Measurements from ENCODE around the gene ZNF740. TPM values are rescaled to one million over a fixed set of nuclear protein-coding genes. Genes with fewer than 3 reads are reported as not detected.

Gene ZNF740
- total and polyA plus RNA-seq, 10 of the 15 experiments (the other 5 are each of a cell fraction or from before 2014, with no cell fraction given), result 1.4 to 33.6 (median 11.3) TPM

DNA sequence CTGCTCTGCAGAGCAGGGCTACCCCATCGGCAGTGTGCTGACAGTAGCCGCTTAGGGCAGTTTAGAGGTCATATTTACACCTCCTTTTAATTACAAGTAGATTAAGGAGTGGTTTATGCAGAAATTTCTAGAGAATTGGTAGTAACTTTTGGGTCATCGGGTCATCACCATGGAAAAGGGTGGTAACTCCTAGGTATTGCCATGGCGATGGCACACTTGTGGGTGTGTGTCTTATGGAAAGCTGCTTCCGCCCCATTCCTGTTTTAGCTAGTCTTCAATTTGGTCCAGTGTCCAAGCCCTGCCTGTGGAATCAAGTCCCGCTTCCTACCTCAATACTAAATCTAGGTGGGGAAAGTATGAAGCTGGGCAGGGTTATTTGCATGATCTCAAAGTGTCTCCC lies 29.5 kb upstream of the ZNF740 start:
- no peak overlapping the region for H3K9ac ChIP-seq (ENCODE audit: control insufficient read depth, insufficient read depth, low read length)
- no TSS peak for BruUV-seq (replicated peaks)

More for the DNA sequence above, 29.5 kb upstream of the ZNF740 start:
- DNase-seq (ENCODE audit: low read depth, low spot score) (no peak), ATAC-seq (no peak), FAIRE-seq (no peak)
- no peaks in the 10 kb centered on the region; the same call in 2 of the 3 replicates for H3K9me3 ChIP-seq (replicated peaks; ENCODE audit: control insufficient read depth, insufficient read depth, low read length)
- H3K27me3 ChIP-seq (replicated peaks in 1 of 2; ENCODE audit: control insufficient read depth in 2 of 2, insufficient read depth in 2 of 2, low read length in 1 of 2), result no peaks in the 10 kb centered on the region
- ChIA-PET SMC1A (ENCODE audit: uncharacterized antibody, unreplicated experiment) (interaction anchor here (0.6 to 1.0 kb wide), 2 partner anchors 22 to 25 kb away, joined by 3 to 4 read pairs; no protein-coding TSS in a partner anchor), POLR2A (no interaction called here), RAD21 (ENCODE audit: unreplicated experiment) (no interaction called here), CTCF (interaction anchor here (0.5 to 1.1 kb wide), 3 partner anchors 139 to 322 kb away, joined by 3 to 5 read pairs (median 3); no protein-coding TSS in a partner anchor)
- 79% methylated on average over 6 of the region's 6 CpGs for WGBS (ENCODE audit: insufficient coverage, insufficient replicate concordance, low lambda C conversion rate, missing lambda C conversion rate)
- H3K79me2 ChIP-seq (ENCODE audit: control insufficient read depth, insufficient read depth, low read length), result no peaks in the 10 kb centered on the region
- no peak overlapping the region for H2AFZ ChIP-seq (ENCODE audit: control insufficient read depth, low read depth, low read length)
- H3K4me1 ChIP-seq (ENCODE audit: control insufficient read depth, insufficient read depth, low read length), result no peaks in the 10 kb centered on the region
- no peaks in the 10 kb centered on the region for H3K36me3 ChIP-seq (ENCODE audit: control insufficient read depth in 2 of 2, insufficient read depth in 2 of 2, low read length in 1 of 2)
- intact Hi-C loops (cut with micrococcal nuclease; ENCODE audit: unreplicated experiment) (no loop called here), in situ Hi-C loops (cut with MboI) (no loop called here)
- H3K27ac ChIP-seq (ENCODE audit: control insufficient read depth, insufficient read depth), result no peak overlapping the region
- TF ChIP-seq MXI1 (IDR thresholded peaks at IDR 0.05; ENCODE audit: low read depth, low read length) (no peak), ZNF274 (IDR thresholded peaks at IDR 0.05; ENCODE audit: insufficient read depth, insufficient read length) (no peak), CBFB (IDR thresholded peaks at IDR 0.05; ENCODE audit: low read depth) (no peak), RB1 (IDR thresholded peaks at IDR 0.05; ENCODE audit: borderline replicate concordance) (no peak), ZNF217 (IDR thresholded peaks at IDR 0.05) (no peak), ZZZ3 (IDR thresholded peaks at IDR 0.05; ENCODE audit: control insufficient read depth, insufficient read length, low read depth) (no peak)
- TF ChIP-seq, protein P1, sequence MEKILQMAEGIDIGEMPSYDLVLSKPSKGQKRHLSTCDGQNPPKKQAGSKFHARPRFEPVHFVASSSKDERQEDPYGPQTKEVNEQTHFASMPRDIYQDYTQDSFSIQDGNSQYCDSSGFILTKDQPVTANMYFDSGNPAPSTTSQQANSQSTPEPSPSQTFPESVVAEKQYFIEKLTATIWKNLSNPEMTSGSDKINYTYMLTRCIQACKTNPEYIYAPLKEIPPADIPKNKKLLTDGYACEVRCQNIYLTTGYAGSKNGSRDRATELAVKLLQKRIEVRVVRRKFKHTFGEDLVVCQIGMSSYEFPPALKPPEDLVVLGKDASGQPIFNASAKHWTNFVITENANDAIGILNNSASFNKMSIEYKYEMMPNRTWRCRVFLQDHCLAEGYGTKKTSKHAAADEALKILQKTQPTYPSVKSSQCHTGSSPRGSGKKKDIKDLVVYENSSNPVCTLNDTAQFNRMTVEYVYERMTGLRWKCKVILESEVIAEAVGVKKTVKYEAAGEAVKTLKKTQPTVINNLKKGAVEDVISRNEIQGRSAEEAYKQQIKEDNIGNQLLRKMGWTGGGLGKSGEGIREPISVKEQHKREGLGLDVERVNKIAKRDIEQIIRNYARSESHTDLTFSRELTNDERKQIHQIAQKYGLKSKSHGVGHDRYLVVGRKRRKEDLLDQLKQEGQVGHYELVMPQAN (conservative IDR thresholded peaks at IDR 0.05), result no peak
- TF ChIP-seq, protein P2, sequence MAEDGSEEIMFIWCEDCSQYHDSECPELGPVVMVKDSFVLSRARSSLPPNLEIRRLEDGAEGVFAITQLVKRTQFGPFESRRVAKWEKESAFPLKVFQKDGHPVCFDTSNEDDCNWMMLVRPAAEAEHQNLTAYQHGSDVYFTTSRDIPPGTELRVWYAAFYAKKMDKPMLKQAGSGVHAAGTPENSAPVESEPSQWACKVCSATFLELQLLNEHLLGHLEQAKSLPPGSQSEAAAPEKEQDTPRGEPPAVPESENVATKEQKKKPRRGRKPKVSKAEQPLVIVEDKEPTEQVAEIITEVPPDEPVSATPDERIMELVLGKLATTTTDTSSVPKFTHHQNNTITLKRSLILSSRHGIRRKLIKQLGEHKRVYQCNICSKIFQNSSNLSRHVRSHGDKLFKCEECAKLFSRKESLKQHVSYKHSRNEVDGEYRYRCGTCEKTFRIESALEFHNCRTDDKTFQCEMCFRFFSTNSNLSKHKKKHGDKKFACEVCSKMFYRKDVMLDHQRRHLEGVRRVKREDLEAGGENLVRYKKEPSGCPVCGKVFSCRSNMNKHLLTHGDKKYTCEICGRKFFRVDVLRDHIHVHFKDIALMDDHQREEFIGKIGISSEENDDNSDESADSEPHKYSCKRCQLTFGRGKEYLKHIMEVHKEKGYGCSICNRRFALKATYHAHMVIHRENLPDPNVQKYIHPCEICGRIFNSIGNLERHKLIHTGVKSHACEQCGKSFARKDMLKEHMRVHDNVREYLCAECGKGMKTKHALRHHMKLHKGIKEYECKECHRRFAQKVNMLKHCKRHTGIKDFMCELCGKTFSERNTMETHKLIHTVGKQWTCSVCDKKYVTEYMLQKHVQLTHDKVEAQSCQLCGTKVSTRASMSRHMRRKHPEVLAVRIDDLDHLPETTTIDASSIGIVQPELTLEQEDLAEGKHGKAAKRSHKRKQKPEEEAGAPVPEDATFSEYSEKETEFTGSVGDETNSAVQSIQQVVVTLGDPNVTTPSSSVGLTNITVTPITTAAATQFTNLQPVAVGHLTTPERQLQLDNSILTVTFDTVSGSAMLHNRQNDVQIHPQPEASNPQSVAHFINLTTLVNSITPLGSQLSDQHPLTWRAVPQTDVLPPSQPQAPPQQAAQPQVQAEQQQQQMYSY (CRISPR knock-in tag; IDR thresholded peaks at IDR 0.05), result no peak
- TF ChIP-seq, protein P3, sequence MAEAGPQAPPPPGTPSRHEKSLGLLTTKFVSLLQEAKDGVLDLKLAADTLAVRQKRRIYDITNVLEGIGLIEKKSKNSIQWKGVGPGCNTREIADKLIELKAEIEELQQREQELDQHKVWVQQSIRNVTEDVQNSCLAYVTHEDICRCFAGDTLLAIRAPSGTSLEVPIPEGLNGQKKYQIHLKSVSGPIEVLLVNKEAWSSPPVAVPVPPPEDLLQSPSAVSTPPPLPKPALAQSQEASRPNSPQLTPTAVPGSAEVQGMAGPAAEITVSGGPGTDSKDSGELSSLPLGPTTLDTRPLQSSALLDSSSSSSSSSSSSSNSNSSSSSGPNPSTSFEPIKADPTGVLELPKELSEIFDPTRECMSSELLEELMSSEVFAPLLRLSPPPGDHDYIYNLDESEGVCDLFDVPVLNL (IDR thresholded peaks at IDR 0.05; ENCODE audit: low read depth, low read length), result no peak
- no peak overlapping the region for H3K4me3 ChIP-seq
- H3K4me2 ChIP-seq (ENCODE audit: control insufficient read depth, insufficient read depth), result no peak overlapping the region
- H4K20me1 ChIP-seq (ENCODE audit: control insufficient read depth, insufficient read depth), result no peaks in the 10 kb centered on the region

All from GM12878 (cell line).